Midbrain (tissue), 1 donor: ENCODE data around the gene MYLK4.

ENCODE experiments used
- DNase-seq: peaks from one replicate; lab custom pipeline; 2025; lab: John Stamatoyannopoulos, UW

MYLK4 gene

DNA sequence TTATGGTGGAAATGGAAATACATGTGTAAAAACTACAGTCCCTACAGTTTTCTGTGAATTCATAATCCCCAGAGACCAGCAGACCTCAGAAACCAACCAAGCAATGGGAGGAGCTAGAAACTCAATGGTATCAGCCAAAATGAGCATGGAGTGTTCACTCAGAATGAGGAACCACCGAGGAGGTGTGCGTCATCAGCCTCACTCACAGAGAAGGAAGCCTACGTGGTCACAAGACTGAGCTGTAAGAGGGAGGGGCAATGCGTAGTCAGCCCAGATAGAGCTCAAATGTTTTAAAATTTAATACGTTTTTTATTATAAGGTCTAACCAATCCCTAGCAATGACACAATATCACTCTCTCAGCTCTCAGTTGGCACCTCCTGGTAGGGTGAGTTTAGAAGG, 17.4 kb downstream of the MYLK4 start:
- DNase-seq = peak; percentile 61

DNA sequence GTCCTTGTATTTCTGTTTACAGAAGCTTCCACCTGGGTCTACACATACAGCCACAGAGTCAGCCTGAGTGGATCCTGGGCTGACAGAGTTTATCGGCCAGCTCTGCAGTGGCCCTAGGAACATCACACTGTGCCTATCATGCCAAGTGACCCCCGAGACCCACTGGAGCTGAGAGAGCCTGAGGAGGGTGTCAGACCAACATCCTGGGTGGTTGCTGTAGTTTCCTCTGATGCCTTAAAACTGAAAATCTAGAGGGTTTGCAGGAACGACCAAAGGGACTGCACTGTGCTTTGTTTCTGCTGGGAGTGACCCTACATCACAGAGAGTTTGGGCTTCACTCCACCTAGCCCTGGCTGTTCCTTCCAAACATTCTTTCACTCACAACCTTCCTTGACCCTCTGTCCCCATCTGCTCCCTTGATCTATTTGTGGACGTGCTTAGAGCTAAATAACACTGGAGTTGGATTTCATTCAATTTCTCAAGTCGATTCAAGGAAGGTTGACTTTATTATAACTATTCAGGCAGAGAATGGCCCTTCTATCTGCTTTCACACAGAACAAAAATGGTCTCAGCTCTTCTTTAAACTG, 18.1 kb downstream of the MYLK4 start:
- no peak for DNase-seq

GRCh38 chr6:2731281-2731909, 19.3 kb downstream of the MYLK4 start:
- DNase-seq = no peak

DNA sequence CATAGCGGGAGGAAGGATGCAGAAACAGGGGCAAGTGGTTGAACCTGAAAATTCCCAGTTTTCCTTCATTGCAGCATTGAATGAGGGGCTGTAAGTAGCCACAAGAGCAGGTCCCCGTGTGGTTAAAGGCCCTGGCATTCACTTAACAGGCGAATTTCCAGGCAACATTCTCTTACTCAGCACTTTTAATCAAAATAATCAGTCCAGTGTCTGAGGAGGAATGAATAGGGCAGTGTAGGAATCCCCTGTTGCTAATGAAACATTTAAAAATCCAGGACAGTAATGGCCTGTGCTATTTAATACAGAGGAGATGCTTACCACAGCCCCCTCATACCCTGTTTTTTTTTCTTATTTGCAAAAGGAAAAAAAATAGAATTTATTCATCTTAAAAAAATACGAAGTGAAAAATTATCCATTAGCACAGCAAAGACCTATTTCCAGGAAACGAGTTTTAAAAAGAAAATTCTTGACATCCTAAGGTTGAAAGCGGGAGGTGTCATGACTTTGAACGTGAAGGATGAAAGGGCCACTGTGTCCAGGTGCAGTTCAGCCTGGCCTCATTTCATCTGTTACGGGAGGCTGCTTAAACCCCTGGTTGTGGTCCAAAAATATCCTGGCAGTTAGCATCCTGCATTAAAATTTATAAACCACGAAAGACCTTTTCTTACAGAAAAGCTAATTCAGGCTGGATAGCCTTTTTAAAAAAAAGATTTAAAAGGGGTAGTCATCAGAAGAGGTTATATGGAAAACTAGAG, 20.2 kb downstream of the MYLK4 start:
- DNase-seq = peak; percentile 14

DNA sequence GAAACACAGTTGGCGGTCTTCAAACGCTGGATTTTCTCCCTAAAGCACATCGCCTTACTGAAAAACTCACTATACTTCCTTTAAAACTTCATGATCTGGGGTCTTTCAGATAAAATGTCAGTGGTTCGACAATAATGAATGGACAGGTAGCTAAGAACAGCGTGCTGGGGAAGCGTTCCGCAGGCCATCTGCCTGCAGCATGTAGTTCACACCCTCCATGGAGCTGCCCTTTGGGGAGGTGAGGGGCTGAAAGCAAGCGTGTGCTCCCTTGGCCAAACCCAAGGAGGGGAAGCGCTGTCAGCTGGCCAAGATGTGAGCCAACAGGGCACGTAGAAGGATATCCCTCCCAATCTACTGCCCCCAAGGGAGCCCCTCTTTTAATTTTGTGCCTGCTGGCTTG, 20.8 kb downstream of the MYLK4 start:
- DNase-seq = no peak

- no peak for DNase-seq
These were observed 24.6 kb downstream of the MYLK4 start for GRCh38 chr6:2725999-2726567.

DNA sequence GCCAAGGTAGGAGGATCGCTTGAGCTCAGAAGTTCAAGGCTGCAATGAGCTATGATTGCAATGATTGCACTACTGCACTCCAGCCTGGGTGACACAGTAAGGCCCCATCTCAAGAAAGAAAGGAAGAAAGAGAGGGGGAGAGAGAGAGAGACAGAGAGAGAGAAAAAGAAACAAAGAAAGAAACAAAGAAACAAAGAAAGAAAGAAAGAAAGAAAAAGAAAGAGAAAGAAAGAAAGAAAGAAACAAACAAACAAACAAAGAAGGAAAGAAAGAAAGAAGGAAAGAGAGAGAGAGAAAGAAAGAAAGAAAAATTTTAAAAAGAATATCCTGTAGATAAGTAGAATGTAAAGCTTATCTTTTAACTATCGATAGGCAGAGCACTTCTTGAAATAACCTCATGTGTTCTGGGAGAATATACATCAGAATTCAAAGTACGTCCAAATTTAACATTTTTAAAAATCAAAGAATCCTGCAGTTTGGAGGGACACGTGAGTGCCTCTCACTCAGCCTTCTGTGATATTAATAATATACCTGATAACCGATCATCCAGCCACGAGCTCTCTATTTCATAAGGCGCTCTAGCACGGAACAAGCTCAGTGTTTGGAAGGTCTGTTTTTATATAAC, 25.2 kb downstream of the MYLK4 start:
- DNase-seq = no peak

DNA sequence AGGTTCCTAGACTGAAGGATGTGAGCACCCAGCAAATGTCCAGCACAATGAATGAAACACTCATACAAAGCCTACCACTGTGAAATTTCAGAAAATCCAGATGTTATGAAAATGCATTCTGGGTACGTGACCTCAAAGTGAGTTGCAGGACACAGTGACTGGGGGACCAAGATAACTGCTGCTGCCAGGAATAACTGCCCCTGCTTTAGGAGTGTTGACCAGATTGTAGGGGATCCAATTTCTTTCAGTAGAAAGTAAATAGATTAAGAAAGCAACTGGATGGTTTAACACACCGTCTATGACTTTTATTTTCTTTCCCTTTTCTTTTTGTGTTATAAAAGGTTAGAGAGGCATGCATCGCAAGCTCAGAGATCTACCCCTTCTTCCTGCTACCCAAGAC, 29.5 kb downstream of the MYLK4 start:
- DNase-seq = no peak

DNA sequence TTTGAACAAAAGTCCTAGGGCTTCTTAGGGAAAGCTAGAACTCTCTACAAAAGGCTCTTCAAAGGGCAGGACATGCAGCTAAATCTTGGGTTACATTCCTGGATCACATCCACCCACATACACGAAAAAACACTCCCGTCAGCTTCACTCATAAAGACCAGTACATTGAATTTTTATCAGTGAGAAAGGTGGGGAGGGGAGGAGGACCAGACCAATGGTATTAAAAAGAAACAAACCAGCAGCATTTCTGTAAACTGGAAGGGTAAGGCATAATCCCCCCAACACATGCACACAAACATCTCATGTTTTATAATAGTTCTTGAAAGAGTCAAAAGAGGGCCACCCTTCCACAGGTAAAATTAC, 31.6 kb downstream of the MYLK4 start:
- DNase-seq = no peak

DNA sequence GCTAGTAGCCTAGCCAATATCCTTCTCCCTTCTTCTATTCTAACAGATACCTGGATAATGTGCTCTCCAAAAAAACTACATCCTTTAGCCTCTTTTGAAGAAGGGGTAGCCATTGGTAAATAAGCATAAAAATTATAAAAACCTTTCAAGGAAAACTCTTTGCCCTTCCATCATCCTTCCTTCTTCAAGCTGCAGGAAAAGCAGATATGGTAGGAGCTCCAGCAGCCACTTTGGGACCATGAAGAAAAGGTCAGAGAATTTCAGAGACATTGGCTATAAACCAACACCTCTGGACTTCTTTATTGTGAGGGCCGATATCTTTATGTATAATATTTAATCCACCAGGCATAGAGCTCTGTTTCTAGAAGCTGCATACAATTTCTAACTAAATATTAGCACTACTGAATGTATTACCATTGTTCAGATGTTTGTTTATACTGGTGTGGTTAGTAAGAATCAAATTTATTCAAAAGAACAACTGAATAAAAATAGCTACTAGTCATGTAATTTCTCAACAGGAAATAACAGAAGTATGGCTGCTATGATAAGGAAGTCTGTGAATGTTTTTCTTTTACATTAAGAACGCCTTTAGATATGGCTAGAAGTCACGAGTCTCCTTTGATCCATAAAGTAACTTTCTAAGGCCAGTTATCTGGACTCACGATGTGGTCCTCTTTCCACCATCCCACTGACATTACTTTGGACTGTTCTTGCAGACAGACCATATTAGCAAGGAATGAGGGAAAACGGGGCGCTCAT, 32.2 kb downstream of the MYLK4 start:
- no peak for DNase-seq

GRCh38 chr6:2716936-2717700, 33.6 kb downstream of the MYLK4 start:
- DNase-seq = no peak

DNA sequence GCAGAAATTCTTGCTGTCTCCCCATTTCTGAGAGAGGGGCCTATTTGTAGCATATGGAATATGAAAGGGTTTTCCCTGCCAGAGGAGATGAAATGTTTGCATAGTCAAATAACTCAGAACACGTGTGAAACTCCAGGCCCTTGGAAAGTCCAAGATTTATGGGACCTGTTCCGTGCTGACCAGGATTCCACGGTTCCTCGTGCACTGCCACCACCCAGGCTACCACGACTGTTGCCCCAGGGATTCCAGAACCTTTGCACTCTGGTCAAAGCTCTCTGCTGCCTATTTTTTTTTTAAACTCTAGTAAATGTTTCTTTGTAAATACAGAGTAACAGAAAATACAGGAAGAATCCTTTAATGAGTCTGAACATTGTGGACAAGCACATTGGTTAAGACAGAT, 35.0 kb downstream of the MYLK4 start:
- no peak for DNase-seq

GRCh38 chr6:2714111-2714895, 36.4 kb downstream of the MYLK4 start:
- DNase-seq = no peak

DNA sequence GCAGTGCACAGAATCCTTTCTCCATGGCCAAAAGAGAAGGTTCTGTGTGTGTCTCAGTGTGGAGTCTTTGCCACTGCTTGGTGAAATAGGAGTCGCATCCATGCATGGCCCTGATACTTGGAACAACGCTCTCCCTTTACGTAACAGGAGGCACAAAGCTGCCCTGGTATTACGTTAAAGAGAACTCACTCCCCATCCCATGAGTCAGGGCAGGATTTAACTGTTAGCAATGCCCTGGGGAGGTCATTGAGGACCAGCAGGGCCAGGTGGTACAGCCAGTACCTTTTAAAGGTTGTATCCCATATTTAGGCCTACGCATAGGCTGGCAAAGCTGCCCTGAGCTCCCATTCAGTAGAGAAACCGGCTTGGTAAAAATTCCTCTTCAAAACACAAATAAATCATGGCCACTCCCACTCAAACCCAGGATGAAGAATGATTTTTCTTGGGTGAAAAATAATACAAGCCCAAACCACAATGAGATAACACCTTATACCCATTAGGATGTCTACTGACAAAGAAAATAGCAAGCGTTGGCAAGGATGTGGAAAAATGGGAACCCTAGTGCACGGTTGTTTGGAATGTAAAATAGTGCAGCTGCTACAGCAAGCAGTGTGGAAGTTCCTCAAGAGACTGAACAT, 37.1 kb downstream of the MYLK4 start:
- no peak for DNase-seq

DNA sequence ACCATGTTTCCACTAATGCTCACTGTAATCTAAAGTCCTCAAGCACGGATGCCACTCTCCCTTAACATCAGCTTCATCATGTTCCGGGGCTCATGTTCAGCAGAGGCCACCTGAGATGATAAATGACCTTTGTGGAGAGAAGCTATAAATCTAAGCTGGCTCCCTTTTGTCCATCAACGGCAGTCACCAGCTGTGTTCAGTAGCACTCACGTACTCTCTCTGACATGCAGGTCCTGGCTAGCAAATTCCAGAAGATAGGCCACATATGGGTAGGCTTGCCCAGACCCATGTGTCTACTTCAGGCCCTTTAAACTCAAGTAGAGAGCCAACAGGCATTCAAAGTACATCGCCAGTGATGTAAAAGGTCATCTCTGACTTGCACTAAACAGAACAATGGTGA, 38.6 kb downstream of the MYLK4 start:
- DNase-seq = no peak

- DNase-seq = no peak
These were observed 40.3 kb downstream of the MYLK4 start for GRCh38 chr6:2710412-2710811.

GRCh38 chr6:2708456-2708855, 42.3 kb downstream of the MYLK4 start:
- no peak for DNase-seq

GRCh38 chr6:2706558-2706957, 44.2 kb downstream of the MYLK4 start:
- DNase-seq = no peak

GRCh38 chr6:2705256-2705655, 45.5 kb downstream of the MYLK4 start:
- no peak for DNase-seq

- DNase-seq = no peak
These were observed 53.4 kb downstream of the MYLK4 start for GRCh38 chr6:2697291-2697690.
